ENCODE data around the gene NCBP3. TPM values are rescaled to one million over a fixed set of nuclear protein-coding genes. Genes with fewer than 3 reads are reported as not detected.

The NCBP3 gene
- total RNA-seq, 1 donor from 2014 or later = 13.7 TPM

- DNase-seq (ENCODE audit: low read depth) = no peak
Measured at GRCh38 chr17:3812771-3813170, 33.3 kb downstream of the NCBP3 start.

- DNase-seq (ENCODE audit: low read depth) = no peak
Measured at GRCh38 chr17:3812284-3812683, 33.8 kb downstream of the NCBP3 start.

GRCh38 chr17:3810019-3810418 is 36.0 kb downstream of the NCBP3 start:
- DNase-seq (ENCODE audit: low read depth) = no peak

GRCh38 chr17:3809135-3809534 is 36.9 kb downstream of the NCBP3 start:
- DNase-seq (ENCODE audit: low read depth) = no peak

- no peak for DNase-seq (ENCODE audit: low read depth)
Measured at GRCh38 chr17:3808701-3809100, 37.3 kb downstream of the NCBP3 start.

- DNase-seq (ENCODE audit: low read depth) = no peak
Measured at GRCh38 chr17:3805581-3805980, 40.5 kb downstream of the NCBP3 start.

- DNase-seq (ENCODE audit: low read depth) = no peak
Measured at GRCh38 chr17:3804503-3804931, 41.5 kb downstream of the NCBP3 start.

GRCh38 chr17:3803308-3803640 is 42.8 kb downstream of the NCBP3 start:
- DNase-seq (ENCODE audit: low read depth) = no peak

- DNase-seq (ENCODE audit: low read depth) = peak; percentile 46
Measured at GRCh38 chr17:3802461-3803307, 43.4 kb downstream of the NCBP3 start.

GRCh38 chr17:3801792-3802191 is 44.3 kb downstream of the NCBP3 start:
- DNase-seq (ENCODE audit: low read depth) = no peak

- DNase-seq (ENCODE audit: low read depth) = no peak
Measured at GRCh38 chr17:3801347-3801746, 44.7 kb downstream of the NCBP3 start.

GRCh38 chr17:3800362-3801271 is 45.4 kb downstream of the NCBP3 start, which contains the start of gene ITGAE:
ITGAE (minus strand) TSS chr17:3801188; CDS start chr17:3801144, 44 bp downstream.
- no peak for DNase-seq (ENCODE audit: low read depth)

- peak; percentile 25 for DNase-seq (ENCODE audit: low read depth)
Measured at GRCh38 chr17:3799181-3799945, 46.7 kb downstream of the NCBP3 start.

- DNase-seq (ENCODE audit: low read depth) = peak; percentile 40
Measured at GRCh38 chr17:3798273-3799180, 47.5 kb downstream of the NCBP3 start.

- DNase-seq (ENCODE audit: low read depth) = no peak
Measured at GRCh38 chr17:3796822-3797170, 49.2 kb downstream of the NCBP3 start.

GRCh38 chr17:3796110-3796821 is 49.8 kb downstream of the NCBP3 start:
- no peak for DNase-seq (ENCODE audit: low read depth)

- no peak for DNase-seq (ENCODE audit: low read depth)
Measured at GRCh38 chr17:3795390-3796102, 50.5 kb downstream of the NCBP3 start.

- no peak for DNase-seq (ENCODE audit: low read depth)
Measured at GRCh38 chr17:3794557-3795389, 51.3 kb downstream of the NCBP3 start.
